Muscle of back (tissue), 10 donors: Measurements from ENCODE around the gene C14orf132. TPM values are rescaled to one million over a fixed set of nuclear protein-coding genes. Genes with fewer than 3 reads are reported as not detected.

Experiments used
- polyA plus RNA-seq, 10 donors: library from polyadenylated mRNA; unstranded; fragments of 120-200 nt; gene quantifications; one replicate each; pipeline ENCODE4 v1.2.1, GENCODE V29; 2013; ENCODE audit not compliant: insufficient read length in 10 of 10

Gene C14orf132
- polyA plus RNA-seq, 10 donors: 11.9 to 35.5 (median 17.2) TPM

Other genes with a start within 250 kb of the C14orf132 start
- gene TUNAR, start 162.5 kb upstream of the C14orf132 start, polyA plus RNA-seq: under 1 TPM in 5 of 10 donors, not detected in 5; 0.05 to 0.50 (median 0.16) TPM
- gene BDKRB2, start 165.5 kb downstream of the C14orf132 start, polyA plus RNA-seq: 1 to 10 TPM; 1.8 to 7.2 (median 3.6) TPM
- gene BDKRB1, start 216.8 kb downstream of the C14orf132 start, polyA plus RNA-seq: 1 to 10 TPM in 3 of 10 donors, under 1 TPM in 7; 0.27 to 1.2 (median 0.82) TPM